ENCODE results near the gene SOX15. TPM values are rescaled to one million over a fixed set of nuclear protein-coding genes. Genes with fewer than 3 reads are reported as not detected.

SOX15 gene
- total RNA-seq, 1 donor from 2014 or later, result 18.7 TPM

DNA sequence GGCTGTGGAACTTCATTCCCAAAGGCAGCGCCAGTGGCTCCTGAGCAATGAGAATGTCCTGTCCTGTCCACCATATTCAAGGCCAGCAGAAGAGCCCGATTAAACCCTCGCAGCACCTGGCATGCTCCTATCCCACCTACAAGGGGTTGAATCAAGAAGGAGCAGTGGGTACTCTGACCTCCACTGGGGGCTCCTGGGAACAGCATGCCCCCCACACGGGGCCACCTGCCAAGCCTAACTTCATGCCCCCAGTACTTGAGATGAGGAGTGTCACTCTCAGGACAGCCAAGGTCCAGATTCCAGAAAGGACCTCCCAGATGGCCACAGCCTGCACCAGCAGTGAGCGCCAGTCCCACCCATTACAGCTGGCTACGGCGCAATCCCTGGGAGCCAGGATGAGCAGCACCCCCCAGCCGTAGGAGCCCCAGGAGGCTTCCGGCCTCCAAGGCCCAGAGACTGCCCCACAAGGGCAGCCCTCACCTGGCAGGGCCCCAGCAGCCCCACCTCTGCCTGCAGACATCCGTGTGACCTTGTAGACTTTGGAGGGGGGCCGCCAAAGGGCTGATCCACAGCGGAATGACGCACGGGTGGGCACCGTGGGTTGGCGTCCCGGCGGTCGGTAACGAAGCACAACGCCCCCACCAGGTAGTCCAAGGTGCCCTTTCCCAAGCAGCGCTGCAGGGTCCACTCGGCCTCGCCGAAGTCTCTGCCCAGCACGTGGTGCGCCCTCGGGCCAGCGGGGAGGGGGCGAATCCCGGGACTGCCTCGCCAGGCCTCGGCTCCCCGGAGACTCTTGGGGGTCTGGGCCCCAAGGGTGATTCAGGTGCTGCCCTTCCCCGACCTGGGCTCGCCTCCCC lies 7.3 kb downstream of the SOX15 start:
- peak overlapping the region; percentile 63 for H3K4me3 ChIP-seq (ENCODE audit: low read depth, low read length)
- no peak for DNase-seq (ENCODE audit: low read depth)
- no peak for TF ChIP-seq CTCF (conservative IDR thresholded peaks at IDR 0.05; ENCODE audit: low read depth, low read length)

DNA sequence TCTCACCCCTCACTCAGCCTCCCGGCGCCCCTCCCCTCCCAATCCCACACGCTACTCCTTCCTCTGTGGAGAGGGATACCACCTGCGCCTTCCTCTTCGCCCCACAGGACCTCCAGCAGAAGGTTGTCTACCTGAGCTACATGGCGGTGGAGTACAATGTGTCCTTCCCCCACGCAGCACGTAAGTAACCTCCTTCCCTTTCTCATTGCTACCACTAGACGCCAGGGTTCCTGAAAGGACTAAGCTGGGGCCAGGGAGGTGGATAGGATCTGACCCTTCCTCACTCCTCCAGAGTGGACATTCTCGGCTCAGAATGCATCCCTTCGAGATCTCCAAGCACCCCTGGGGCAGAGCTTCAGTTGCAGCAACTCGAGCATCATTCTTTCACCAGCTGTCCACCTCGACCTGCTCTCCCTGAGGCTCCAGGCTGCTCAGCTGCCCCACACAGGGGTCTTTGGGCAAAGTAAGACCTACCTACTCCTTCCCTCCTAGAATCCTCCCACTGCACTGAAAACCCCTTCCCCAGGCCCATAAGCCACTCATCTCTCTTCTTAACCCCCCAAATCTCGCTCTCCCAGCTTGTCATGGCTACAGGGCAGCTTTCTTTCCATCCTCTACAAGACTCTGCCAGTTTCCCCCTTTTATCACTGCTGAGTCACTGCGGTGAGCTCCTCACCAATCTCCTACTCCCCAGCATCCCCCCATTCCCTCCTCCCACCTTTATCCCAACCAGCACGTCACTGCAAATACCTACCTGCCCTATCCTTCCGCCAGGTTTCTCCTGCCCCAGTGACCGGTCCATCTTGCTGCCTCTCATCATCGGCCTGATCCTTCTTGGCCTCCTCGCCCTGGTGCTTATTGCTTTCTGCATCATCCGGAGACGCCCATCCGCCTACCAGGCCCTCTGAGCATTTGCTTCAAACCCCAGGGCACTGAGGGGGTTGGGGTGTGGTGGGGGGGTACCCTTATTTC lies 9.0 kb downstream of the SOX15 start:
- TF ChIP-seq CTCF (conservative IDR thresholded peaks at IDR 0.05; ENCODE audit: low read depth, low read length), result no peak
- DNase-seq (ENCODE audit: low read depth), result no peak

DNA sequence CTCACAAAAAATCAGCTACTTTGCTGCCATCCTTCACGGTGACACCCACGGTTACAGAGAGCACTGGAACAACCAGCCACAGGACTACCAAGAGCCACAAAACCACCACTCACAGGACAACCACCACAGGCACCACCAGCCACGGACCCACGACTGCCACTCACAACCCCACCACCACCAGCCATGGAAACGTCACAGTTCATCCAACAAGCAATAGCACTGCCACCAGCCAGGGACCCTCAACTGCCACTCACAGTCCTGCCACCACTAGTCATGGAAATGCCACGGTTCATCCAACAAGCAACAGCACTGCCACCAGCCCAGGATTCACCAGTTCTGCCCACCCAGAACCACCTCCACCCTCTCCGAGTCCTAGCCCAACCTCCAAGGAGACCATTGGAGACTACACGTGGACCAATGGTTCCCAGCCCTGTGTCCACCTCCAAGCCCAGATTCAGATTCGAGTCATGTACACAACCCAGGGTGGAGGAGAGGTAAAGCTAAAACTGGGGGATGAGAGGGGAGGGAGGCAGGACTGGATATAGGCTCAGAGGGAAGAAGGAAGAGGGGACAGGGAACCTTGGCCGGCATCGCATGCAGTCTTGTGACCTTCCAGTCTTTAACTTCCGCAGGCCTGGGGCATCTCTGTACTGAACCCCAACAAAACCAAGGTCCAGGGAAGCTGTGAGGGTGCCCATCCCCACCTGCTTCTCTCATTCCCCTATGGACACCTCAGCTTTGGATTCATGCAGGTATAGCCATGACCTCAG lies 9.9 kb downstream of the SOX15 start:
- no peak for TF ChIP-seq CTCF (conservative IDR thresholded peaks at IDR 0.05; ENCODE audit: low read depth, low read length)
- DNase-seq (ENCODE audit: low read depth), result no peak
- H3K4me3 ChIP-seq (ENCODE audit: low read depth, low read length), result peak overlapping the region; percentile 43

More for the DNA sequence above, 9.0 kb downstream of the SOX15 start:
- H3K4me3 ChIP-seq (ENCODE audit: low read depth, low read length), result no peak overlapping the region

- no peak for TF ChIP-seq CTCF (conservative IDR thresholded peaks at IDR 0.05; ENCODE audit: low read depth, low read length)
Measured at GRCh38 chr17:7579001-7579833, 10.7 kb downstream of the SOX15 start, which contains the start of gene CD68. TSS of gene CD68 (plus strand) at chr17:7579638. CDS start at chr17:7579678, 40 bp downstream.

GRCh38 chr17:7577327-7578199 lies 12.3 kb downstream of the SOX15 start:
- DNase-seq (ENCODE audit: low read depth), result no peak
- no peak for TF ChIP-seq CTCF (conservative IDR thresholded peaks at IDR 0.05; ENCODE audit: low read depth, low read length)
- no peak overlapping the region for H3K4me3 ChIP-seq (ENCODE audit: low read depth, low read length)

More at GRCh38 chr17:7579001-7579833, 10.7 kb downstream of the SOX15 start, which contains the start of gene CD68:
- H3K4me3 ChIP-seq (ENCODE audit: low read depth, low read length), result peak within 1 kb of the TSS; percentile 43
- DNase-seq (ENCODE audit: low read depth), result peak; percentile 88

Measured in epithelial cell of proximal tubule (primary cell).